Measurements from ENCODE around the gene GSTA3. TPM values are rescaled to one million over a fixed set of nuclear protein-coding genes. Genes with fewer than 3 reads are reported as not detected.
"Not testable (repeated sequence)": the region's sequence is repeated elsewhere in the genome, so short reads cannot be mapped to it uniquely, and the experiment has no call there.

The GSTA3 gene
- total RNA-seq, 1 donor from 2014 or later, result not detected

DNA sequence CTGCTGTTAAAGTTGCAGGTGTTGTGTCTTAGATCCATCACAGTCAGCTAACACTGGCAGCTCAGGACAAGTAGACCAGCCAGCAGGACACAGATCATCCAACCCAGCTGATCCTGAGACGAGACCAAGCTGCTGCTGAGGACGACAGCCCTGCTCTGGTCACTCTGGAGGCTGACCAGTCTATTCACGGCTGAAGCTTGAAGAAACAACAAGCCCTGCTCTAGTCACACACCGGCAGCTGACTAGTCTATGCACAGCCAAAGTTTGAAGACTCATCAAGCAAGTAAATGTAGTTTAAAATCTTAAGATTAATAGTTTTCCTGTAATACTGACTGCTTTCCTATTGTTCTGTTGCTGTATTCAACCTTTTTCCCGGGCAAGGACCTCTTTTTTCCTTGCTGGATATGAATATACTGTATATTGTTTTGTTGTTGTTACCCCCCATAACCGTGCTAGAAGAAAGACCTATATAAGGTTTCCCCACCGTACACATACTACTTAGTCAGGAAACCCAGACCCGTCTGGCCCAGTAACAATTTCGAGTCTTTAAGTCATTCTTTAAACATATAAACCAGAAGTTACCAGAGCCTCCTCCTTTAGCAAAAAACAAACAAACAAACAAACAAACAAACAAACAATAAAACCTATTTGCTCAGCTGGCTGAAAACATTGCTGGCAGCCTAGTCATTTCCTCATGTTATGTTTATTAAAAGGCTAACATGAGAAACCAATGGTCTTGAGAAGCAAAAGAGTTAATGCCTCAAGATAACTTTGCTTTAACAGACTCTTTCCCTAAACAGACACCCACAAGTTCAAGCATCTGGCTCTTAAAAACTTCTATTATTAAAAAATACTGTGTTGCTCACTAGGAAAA lies 16.7 kb upstream of the GSTA3 start:
- H3K36me3 Mint-ChIP-seq (ENCODE audit: low read depth), result no peaks in the 10 kb centered on the region
- H3K4me3 Mint-ChIP-seq, result no peak overlapping the region
- H3K9me3 Mint-ChIP-seq, result no peaks in the 10 kb centered on the region
- intact Hi-C loops (cut with micrococcal nuclease), result no loop called here
- H3K27me3 Mint-ChIP-seq (ENCODE audit: insufficient read depth), result peaks cover 8% of the 10 kb centered on the region
- no peak for DNase-seq (ENCODE audit: low spot score)
- H3K27ac Mint-ChIP-seq, result no peak overlapping the region
- H3K4me1 Mint-ChIP-seq (ENCODE audit: low read depth), result no peaks in the 10 kb centered on the region

DNA sequence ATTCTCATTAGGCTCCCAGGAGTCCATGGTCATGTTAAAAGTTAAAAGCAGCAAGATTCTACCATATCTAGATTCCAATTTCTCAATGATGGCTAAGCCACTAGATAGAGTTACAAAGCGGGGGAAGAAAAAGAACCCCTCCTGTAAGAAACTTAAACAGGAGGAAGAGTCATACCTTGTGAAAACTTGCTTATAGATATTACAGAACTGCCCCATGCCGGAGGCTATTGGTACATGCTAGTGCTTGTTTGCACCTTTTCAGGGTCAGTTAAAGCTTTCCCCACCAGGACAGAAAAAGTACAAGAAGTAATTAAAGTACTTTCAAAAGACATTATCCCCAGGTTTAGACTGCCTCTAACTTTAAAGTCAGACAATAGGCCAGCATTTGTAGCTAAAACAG lies 15.5 kb upstream of the GSTA3 start:
- Mint-ChIP-seq H3K9me3 (no peaks in the 10 kb centered on the region), H3K4me3 (no peak overlapping the region), H3K4me1 (ENCODE audit: low read depth) (no peaks in the 10 kb centered on the region), H3K27ac (no peak overlapping the region), H3K27me3 (ENCODE audit: insufficient read depth) (peaks cover 8% of the 10 kb centered on the region), H3K36me3 (ENCODE audit: low read depth) (no peaks in the 10 kb centered on the region)
- intact Hi-C loops (cut with micrococcal nuclease), result no loop called here
- no peak for DNase-seq (ENCODE audit: low spot score)

DNA sequence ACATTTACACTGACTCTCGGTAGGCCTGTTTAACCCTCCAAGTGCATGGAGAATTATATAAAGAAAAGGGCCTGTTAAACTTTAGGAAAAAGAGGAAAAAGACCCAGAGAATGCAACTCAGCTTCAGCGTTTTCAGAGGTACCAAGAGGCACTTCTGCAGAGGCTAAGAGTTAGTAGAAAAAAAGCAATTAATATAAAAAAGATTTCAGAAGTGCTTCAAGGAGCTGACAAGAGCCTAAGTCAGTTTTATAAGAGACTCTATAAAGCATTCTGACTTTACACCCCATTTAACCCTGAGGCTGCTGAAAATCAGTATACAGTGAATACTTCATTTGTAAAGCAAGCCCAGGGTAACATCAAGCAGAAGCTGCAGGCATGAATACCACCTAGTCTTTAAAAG lies 14.2 kb upstream of the GSTA3 start:
- intact Hi-C loops (cut with micrococcal nuclease); H3K4me3 Mint-ChIP-seq; H3K9me3 Mint-ChIP-seq; H3K27ac Mint-ChIP-seq; H3K36me3 Mint-ChIP-seq (ENCODE audit: low read depth); H3K27me3 Mint-ChIP-seq (ENCODE audit: insufficient read depth); H3K4me1 Mint-ChIP-seq (ENCODE audit: low read depth); DNase-seq (ENCODE audit: low spot score): not testable (repeated sequence)

DNA sequence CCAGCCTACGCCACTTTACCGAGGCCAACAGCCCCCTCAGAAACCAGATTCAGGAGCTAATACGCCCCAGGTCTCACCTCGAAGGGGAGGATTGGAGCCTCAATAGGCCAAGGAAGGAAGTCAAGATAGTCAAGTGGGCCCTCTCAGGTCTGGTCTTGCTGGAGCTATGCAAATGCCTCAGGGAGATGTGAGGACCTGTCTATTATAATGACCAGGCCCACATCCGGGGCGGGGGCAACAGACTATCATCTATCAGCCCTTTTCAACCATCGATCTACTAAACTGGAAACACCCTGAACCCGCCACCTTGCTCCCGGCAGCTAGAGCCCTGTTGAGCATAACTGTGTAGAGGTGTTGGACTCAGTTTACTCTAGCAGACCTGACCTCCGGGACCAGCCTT lies 12.7 kb upstream of the GSTA3 start:
- Mint-ChIP-seq H3K9me3 (no peaks in the 10 kb centered on the region), H3K4me1 (ENCODE audit: low read depth) (no peaks in the 10 kb centered on the region), H3K27me3 (ENCODE audit: insufficient read depth) (peaks cover 4% of the 10 kb centered on the region), H3K4me3 (no peak overlapping the region), H3K36me3 (ENCODE audit: low read depth) (no peaks in the 10 kb centered on the region), H3K27ac (no peak overlapping the region)
- intact Hi-C loops (cut with micrococcal nuclease), result no loop called here
- no peak for DNase-seq (ENCODE audit: low spot score)

DNA sequence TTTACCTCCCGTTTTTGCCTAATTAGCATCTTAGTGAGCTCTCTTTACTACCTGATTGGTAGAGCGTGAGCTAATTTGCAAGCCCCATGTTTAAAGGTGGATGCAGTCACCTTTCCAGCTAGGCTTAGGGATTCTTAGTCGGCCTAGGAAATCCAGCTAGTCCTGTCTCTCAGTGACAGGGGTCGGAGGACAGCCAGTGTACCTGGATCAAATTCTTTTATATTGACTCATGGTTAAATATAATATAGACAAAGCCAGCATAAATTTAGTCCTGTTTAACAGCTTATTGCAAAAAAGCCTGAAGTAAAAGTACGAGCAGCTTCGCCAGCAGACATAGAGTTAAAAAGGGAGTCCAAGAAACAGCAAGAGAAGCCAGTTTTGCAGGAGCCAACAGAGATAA lies 12.2 kb upstream of the GSTA3 start:
- intact Hi-C loops (cut with micrococcal nuclease), result no loop called here
- no peak overlapping the region for H3K27ac Mint-ChIP-seq

DNA sequence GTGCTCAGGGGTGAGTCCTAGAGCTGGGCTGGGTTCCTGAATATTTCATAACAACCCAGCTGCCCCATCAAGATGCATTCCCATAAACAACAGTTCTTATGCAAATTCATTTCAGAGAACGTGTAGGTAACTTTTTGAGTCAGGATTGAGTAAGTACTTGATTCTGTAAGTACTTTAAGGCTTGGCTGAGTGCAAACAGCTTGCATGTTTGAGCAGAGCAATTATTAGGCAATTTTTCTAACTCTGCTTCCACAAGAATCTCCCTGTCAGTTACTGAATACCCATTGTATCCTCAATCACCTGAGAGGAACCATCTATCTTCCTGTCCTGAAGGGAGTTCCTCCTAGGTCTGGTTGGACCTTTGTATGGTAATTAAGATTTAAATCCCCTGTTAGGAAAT lies 10.0 kb upstream of the GSTA3 start:
- intact Hi-C loops (cut with micrococcal nuclease); H3K27me3 Mint-ChIP-seq (ENCODE audit: insufficient read depth); H3K9me3 Mint-ChIP-seq; H3K4me1 Mint-ChIP-seq (ENCODE audit: low read depth); DNase-seq (ENCODE audit: low spot score); H3K36me3 Mint-ChIP-seq (ENCODE audit: low read depth); H3K4me3 Mint-ChIP-seq; H3K27ac Mint-ChIP-seq: not testable (repeated sequence)

More for the DNA sequence above, 12.2 kb upstream of the GSTA3 start:
- no peak for DNase-seq (ENCODE audit: low spot score)
- Mint-ChIP-seq H3K36me3 (ENCODE audit: low read depth) (no peaks in the 10 kb centered on the region), H3K4me1 (ENCODE audit: low read depth) (no peaks in the 10 kb centered on the region), H3K4me3 (no peak overlapping the region), H3K27me3 (ENCODE audit: insufficient read depth) (peaks cover 2% of the 10 kb centered on the region), H3K9me3 (no peaks in the 10 kb centered on the region)

DNA sequence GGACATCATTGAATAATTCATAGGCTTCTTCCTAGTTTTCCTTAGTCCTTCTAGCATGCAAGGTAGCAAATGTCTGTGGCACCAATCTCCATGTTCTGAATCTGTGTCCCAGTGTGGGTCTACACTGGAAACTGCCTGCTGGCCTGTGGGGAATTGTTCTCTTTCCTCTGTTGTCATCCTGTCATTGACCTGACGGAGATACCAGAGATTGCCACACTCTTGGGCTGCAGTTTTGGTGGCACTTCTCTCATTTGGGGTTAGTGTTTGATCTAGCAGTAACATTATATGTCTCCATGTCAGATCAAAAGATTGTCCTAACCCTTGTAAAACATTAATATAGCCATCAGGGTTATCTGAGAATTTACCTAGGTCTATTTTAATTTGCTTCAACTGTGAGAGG lies 9.3 kb upstream of the GSTA3 start:
- H3K4me3 Mint-ChIP-seq; H3K4me1 Mint-ChIP-seq (ENCODE audit: low read depth); intact Hi-C loops (cut with micrococcal nuclease): not testable (repeated sequence)

DNA sequence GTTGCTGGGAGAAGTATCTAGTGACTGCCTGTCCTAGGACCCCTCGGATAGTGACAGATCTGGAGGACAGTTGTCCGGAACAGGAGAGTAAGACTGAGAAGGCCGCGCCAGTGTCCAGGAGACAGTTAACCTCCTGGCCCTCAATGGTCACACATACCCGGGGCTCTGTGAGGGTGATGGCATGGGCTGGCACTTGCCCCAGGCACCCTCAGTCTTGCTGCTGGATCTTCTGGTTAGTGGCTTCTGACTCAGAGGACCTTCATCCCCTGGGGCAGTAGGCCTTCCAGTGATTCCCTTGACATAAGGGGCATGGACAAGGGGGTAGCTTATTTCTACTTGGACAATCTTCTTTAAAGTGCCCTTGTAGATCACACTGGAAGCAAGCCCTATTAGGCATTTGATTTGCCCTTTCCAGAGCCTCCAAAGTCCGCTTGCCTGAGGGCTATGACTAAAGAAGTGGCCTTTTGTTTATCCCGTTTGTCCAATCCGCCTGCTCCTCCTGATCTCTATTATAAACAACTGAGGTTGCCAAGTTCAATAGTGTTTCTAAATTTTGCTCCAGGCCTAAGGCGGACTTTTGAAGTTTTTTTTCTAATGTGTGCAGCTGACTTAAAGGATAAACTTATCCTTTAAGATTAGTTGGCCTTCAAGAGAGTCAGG lies 8.7 kb upstream of the GSTA3 start:
- H3K27me3 Mint-ChIP-seq (ENCODE audit: insufficient read depth); intact Hi-C loops (cut with micrococcal nuclease); DNase-seq (ENCODE audit: low spot score); H3K4me1 Mint-ChIP-seq (ENCODE audit: low read depth); H3K9me3 Mint-ChIP-seq; H3K36me3 Mint-ChIP-seq (ENCODE audit: low read depth); H3K4me3 Mint-ChIP-seq; H3K27ac Mint-ChIP-seq: not testable (repeated sequence)

More for the DNA sequence above, 9.3 kb upstream of the GSTA3 start:
- not testable (repeated sequence) for H3K27me3 Mint-ChIP-seq (ENCODE audit: insufficient read depth); H3K27ac Mint-ChIP-seq; DNase-seq (ENCODE audit: low spot score); H3K9me3 Mint-ChIP-seq; H3K36me3 Mint-ChIP-seq (ENCODE audit: low read depth)

DNA sequence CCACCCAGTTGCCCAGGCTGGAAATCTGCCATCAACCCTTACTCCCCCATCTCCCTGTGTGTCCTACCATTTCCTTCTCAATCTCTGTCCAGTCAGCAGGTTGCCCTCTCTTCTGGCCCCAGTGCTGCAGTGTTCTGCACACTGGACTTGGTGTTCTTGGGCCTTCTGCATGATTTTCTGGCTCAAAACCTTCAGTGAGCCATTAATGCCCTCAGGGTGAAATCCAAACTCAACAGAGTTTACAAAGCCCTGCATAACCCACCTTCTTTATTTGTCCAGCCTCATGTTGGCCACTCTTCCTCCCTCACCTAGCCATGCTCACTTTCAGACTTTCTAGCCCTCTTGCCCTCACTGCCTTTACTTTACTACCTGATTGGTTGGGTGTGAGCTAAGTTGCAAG lies 5.0 kb upstream of the GSTA3 start:
- H3K9me3 Mint-ChIP-seq, result no peaks in the 10 kb centered on the region
- H3K27me3 Mint-ChIP-seq (ENCODE audit: insufficient read depth), result peaks cover 9% of the 10 kb centered on the region
- H3K27ac Mint-ChIP-seq, result no peak overlapping the region
- H3K4me3 Mint-ChIP-seq, result no peak overlapping the region
- H3K36me3 Mint-ChIP-seq (ENCODE audit: low read depth), result no peaks in the 10 kb centered on the region
- no peak for DNase-seq (ENCODE audit: low spot score)
- intact Hi-C loops (cut with micrococcal nuclease), result no loop called here
- H3K4me1 Mint-ChIP-seq (ENCODE audit: low read depth), result no peaks in the 10 kb centered on the region

DNA sequence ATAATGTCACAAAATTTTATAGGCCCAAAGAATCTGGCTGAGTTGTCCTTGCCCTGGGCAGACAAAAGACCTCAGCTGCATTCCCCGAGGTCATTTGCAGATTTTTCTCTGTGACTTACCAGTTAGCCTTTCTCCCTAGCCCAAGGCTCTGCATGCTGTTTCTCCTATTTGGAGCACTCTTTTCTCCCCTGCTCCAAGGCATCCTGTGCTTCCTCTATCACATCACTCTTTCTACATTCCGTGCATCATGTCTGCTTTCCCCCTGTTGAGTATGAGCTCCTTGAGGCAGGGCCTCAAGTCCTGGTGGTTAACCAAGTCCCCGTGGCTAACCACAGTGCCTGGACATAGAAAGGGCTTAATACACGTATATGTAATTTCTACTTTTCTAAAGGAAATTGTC lies 593 bp upstream of the GSTA3 start:
- Mint-ChIP-seq H3K4me3 (no peak overlapping the region), H3K36me3 (ENCODE audit: low read depth) (no peaks in the 10 kb centered on the region), H3K27ac (no peak overlapping the region), H3K9me3 (no peaks in the 10 kb centered on the region), H3K27me3 (ENCODE audit: insufficient read depth) (peaks cover 9% of the 10 kb centered on the region), H3K4me1 (ENCODE audit: low read depth) (no peaks in the 10 kb centered on the region)
- intact Hi-C loops (cut with micrococcal nuclease), result no loop called here
- no peak for DNase-seq (ENCODE audit: low spot score)

DNA sequence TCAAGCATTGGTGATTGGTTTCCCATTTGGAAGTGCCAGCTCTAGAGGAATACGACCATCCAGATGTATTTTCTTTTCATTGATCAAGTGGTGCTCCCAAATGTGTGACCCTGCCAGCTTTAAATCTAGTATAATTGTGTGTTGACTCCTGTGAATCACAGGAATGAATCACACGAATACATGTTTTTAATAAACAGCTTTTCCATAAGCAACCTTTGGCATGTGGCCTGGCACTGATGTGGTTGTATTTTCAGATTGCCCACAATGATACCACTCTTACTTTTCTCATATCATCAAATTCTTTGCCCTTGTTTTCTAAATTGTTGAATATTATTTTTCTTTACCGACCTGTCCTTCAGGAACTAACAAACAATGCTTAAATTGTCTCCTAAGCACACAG lies 367 bp downstream of the GSTA3 start:
- no peak for DNase-seq (ENCODE audit: low spot score)
- no peak overlapping the region for H3K27ac Mint-ChIP-seq
- intact Hi-C loops (cut with micrococcal nuclease), result no loop called here
- H3K9me3 Mint-ChIP-seq, result no peaks in the 10 kb centered on the region
- H3K36me3 Mint-ChIP-seq (ENCODE audit: low read depth), result no peaks in the 10 kb centered on the region
- no peaks in the 10 kb centered on the region for H3K4me1 Mint-ChIP-seq (ENCODE audit: low read depth)
- no peak overlapping the region for H3K4me3 Mint-ChIP-seq
- peaks cover 9% of the 10 kb centered on the region for H3K27me3 Mint-ChIP-seq (ENCODE audit: insufficient read depth)

DNA sequence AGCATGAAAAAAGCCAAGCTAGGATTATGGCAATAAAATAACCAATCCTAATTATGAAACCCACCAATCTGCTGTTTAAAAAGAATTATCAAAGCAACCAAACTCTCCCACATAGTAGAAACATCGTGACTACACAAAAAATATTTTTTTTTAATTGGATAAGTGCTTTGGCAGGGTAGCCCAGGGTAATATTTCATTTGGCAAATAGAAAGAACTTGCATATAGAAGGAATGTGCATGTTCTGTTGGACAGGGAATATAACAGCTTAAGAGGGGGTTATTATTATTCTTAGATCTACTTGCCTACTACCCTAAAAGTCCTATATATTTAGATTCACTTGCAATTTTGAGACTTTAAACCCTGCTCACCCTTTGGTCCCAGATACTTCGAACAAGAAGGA lies 972 bp downstream of the GSTA3 start:
- H3K4me3 Mint-ChIP-seq, result no peak overlapping the region
- no peaks in the 10 kb centered on the region for H3K4me1 Mint-ChIP-seq (ENCODE audit: low read depth)
- no peaks in the 10 kb centered on the region for H3K36me3 Mint-ChIP-seq (ENCODE audit: low read depth)
- DNase-seq (ENCODE audit: low spot score), result no peak
- H3K27me3 Mint-ChIP-seq (ENCODE audit: insufficient read depth), result peaks cover 9% of the 10 kb centered on the region
- no peak overlapping the region for H3K27ac Mint-ChIP-seq
- intact Hi-C loops (cut with micrococcal nuclease), result no loop called here
- H3K9me3 Mint-ChIP-seq, result no peaks in the 10 kb centered on the region

DNA sequence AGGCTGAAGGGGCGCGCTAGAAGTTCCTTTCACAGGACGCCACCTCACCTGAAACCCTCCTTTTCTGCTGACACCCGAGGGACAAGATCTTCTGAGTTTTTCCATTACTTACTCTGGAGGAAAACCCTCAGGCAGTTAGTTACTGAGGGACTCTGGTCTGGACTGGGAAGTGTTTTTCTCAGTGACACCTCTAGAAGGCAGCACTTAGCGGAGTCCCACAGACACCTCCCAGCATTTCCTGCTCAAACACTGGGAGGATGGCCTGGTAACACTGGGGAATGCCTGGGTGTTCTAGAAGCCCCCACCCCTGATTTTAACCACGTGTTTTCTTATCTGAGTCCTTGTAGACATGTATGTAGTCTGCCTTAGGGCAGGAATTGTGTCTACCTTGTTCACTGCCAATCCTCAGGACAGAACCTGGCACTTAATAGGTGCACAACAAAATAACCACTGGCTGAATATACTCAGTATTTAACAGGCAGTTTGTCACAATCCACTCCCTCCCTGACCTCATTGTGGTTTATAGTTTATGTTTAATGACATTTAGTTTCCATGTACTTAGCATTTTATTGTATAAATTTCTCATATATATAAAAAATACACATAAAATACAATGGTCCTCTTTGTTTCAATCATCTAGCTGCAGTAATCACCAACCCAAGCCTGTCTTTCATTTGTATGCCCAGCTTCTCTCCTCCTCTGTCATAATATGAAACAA lies 4.8 kb downstream of the GSTA3 start:
- Mint-ChIP-seq H3K9me3 (no peaks in the 10 kb centered on the region), H3K27me3 (ENCODE audit: insufficient read depth) (peaks cover 5% of the 10 kb centered on the region), H3K4me1 (ENCODE audit: low read depth) (no peaks in the 10 kb centered on the region), H3K36me3 (ENCODE audit: low read depth) (no peaks in the 10 kb centered on the region), H3K4me3 (no peak overlapping the region), H3K27ac (no peak overlapping the region)
- DNase-seq (ENCODE audit: low spot score), result no peak
- intact Hi-C loops (cut with micrococcal nuclease), result no loop called here

All from activated T-helper 1 cell treated with anti-CD3 and anti-CD28 coated beads, Interleukin-12 subunit alpha, Interleukin-12 subunit beta, Interleukin-2, Interleukin-4 antibody, amounts not matched to agents 30 ng/mL and 10 ng/mL and 1 ng/mL, durations not matched to agents 14 hours and 24 hours and 36 hours (primary cell).